Left lobe of liver (tissue), 2 donors: Measurements from ENCODE around the gene SLC36A1. TPM values are rescaled to one million over a fixed set of nuclear protein-coding genes. Genes with fewer than 3 reads are reported as not detected.

Experiments used
- ATAC-seq: fragments of 200-7000 bp; cut with Tn5 transposase; one replicate; pipeline ENCODE4 v1.9.1; 2020; ENCODE audit warnings: mild to moderate bottlenecking, moderate library complexity
- DNase-seq: peaks from one replicate; pipeline ENCODE4 v3.0.0-alpha.2; 2020; ENCODE audit warnings: low spot score
- total RNA-seq: library from RNA; stranded (reverse); gene quantifications from one replicate; pipeline ENCODE4 v1.2.1, GENCODE V29; 2021
- donor health status: DM: no; HTN: no; CAD: no; lungs with moderate emphysema.
- donor health status: DM: no; HTN: yes; CAD: no.

SLC36A1 gene
- total RNA-seq, 1 donor from 2014 or later: 3.2 TPM

- DNase-seq (no peak), ATAC-seq (peak; percentile 85)
Measured at GRCh38 chr5:151523335-151523734, 75.9 kb downstream of the SLC36A1 start.

- DNase-seq (no peak), ATAC-seq (no peak)
Measured at GRCh38 chr5:151528153-151528552, 80.8 kb downstream of the SLC36A1 start.

GRCh38 chr5:151528996-151529395, 81.6 kb downstream of the SLC36A1 start:
- ATAC-seq (no peak), DNase-seq (no peak)

GRCh38 chr5:151531581-151531980, 84.2 kb downstream of the SLC36A1 start:
- ATAC-seq: no peak
- no peak for DNase-seq

- DNase-seq: no peak
- no peak for ATAC-seq
Measured at GRCh38 chr5:151532416-151532815, 85.0 kb downstream of the SLC36A1 start.

GRCh38 chr5:151534350-151534749, 86.9 kb downstream of the SLC36A1 start:
- ATAC-seq: no peak
- no peak for DNase-seq

- no peak for DNase-seq
- no peak for ATAC-seq
Measured at GRCh38 chr5:151537044-151537443, 89.6 kb downstream of the SLC36A1 start.

GRCh38 chr5:151541571-151541970, 94.2 kb downstream of the SLC36A1 start:
- no peak for DNase-seq
- no peak for ATAC-seq

Other genes starting within 250 kb of the SLC36A1 start
- gene CCDC69, start 223.5 kb upstream of the SLC36A1 start, total RNA-seq: 29.2 TPM
- gene GM2A, start 194.4 kb upstream of the SLC36A1 start, total RNA-seq: 13.2 TPM
- not detected for gene SLC36A3, start 143.8 kb upstream of the SLC36A1 start, total RNA-seq
- gene SLC36A2, start 100.0 kb upstream of the SLC36A1 start, total RNA-seq: not detected
- gene FAT2, start 143.7 kb downstream of the SLC36A1 start, total RNA-seq: not detected
- gene SPARC, start 239.3 kb downstream of the SLC36A1 start, total RNA-seq: 90.7 TPM